Hepatocyte (in vitro differentiated cells): ENCODE measurements around the gene PUS10.

Source experiments
- CTCF ChIP-seq: fragments of 200-600 bp; sonication (generic); IDR thresholded peaks from 2 replicates; pipeline ENCODE4 v1.5.1; 2016; ENCODE audit warnings: antibody characterized with exemption, mild to moderate bottlenecking; ENCODE audit not compliant: poor library complexity
- EZH2 ChIP-seq: fragments of 200-600 bp; sonication (generic); IDR thresholded peaks from 2 replicates; pipeline ENCODE4 v1.6.1; 2016; ENCODE audit warnings: antibody characterized with exemption, mild to moderate bottlenecking, borderline replicate concordance
- EZH2phosphoT487 ChIP-seq: fragments of 200-600 bp; sonication (generic); IDR thresholded peaks from one replicate; pipeline ENCODE4 v1.6.1; 2018; ENCODE audit warnings: antibody characterized with exemption, mild to moderate bottlenecking, low read depth, moderate library complexity; ENCODE audit not compliant: unreplicated experiment, severe bottlenecking

- TF ChIP-seq CTCF (no peak), EZH2 (no peak), EZH2phosphoT487 (no peak)
Measured at GRCh38 chr2:61057562-61057961, 39.5 kb upstream of the PUS10 start.
